MM.1S (cell line): Measurements from ENCODE around the gene ISG20.
A peak's percentile ranks its signal among the peaks of the same experiment; 100 is the strongest.

Source experiments
- DNase-seq: peaks from one replicate; pipeline ENCODE4 v3.0.0-alpha.2; 2015
- H2AFZ ChIP-seq: fragments of 300-600 bp; sonication (generic); 2 replicates; pipeline ENCODE4 v1.6.0; 2016; ENCODE audit warnings: antibody characterized with exemption, low read length
- H3F3A ChIP-seq: fragments of 300-600 bp; sonication (generic); 2 replicates; pipeline ENCODE4 v1.6.1; 2016; ENCODE audit warnings: mild to moderate bottlenecking, antibody characterized with exemption, low read length, moderate library complexity, mixed read lengths; ENCODE audit not compliant: insufficient read depth
- H3K27ac ChIP-seq: fragments of 300-600 bp; sonication (generic); 2 replicates; pipeline ENCODE4 v1.5.1; 2016; ENCODE audit warnings: mild to moderate bottlenecking, low read length
- H3K27me3 ChIP-seq: fragments of 300-600 bp; sonication (generic); replicated peaks from 2 replicates; pipeline ENCODE4 v1.6.0; 2016; ENCODE audit warnings: low read length; ENCODE audit not compliant: insufficient read depth
- H3K36me3 ChIP-seq: fragments of 300-600 bp; sonication (generic); replicated peaks from 2 replicates; pipeline ENCODE4 v1.6.1; 2016; ENCODE audit warnings: mild to moderate bottlenecking, low read length, mixed read lengths; ENCODE audit not compliant: insufficient read depth
- H3K4me1 ChIP-seq: fragments of 300-600 bp; sonication (generic); 2 replicates; pipeline ENCODE4 v1.6.1; 2016; ENCODE audit warnings: low read length, mixed read lengths
- H3K4me2 ChIP-seq: fragments of 300-600 bp; sonication (generic); 2 replicates; pipeline ENCODE4 v1.6.0; 2016; ENCODE audit warnings: low read depth, low read length
- H3K4me3 ChIP-seq: fragments of 300-600 bp; sonication (generic); 2 replicates; pipeline ENCODE4 v1.5.1; 2016; ENCODE audit warnings: low read length, mixed read lengths
- H3K79me2 ChIP-seq: fragments of 300-600 bp; sonication (generic); 2 replicates; pipeline ENCODE4 v1.6.1; 2016; ENCODE audit warnings: mixed run types, low read length, mixed read lengths
- H3K9ac ChIP-seq: fragments of 300-600 bp; sonication (generic); 2 replicates; pipeline ENCODE4 v1.6.1; 2016; ENCODE audit warnings: low read length, mixed read lengths
- H3K9me2 ChIP-seq: fragments of 300-600 bp; sonication (generic); replicated peaks from 2 replicates; pipeline ENCODE4 v1.6.1; 2016; ENCODE audit warnings: mild to moderate bottlenecking, low read length, mixed read lengths; ENCODE audit not compliant: insufficient read depth
- H3K9me3 ChIP-seq: fragments of 300-600 bp; sonication (generic); replicated peaks from 2 replicates; pipeline ENCODE4 v1.6.1; 2016; ENCODE audit warnings: mild to moderate bottlenecking, low read length, mixed read lengths; ENCODE audit not compliant: insufficient read depth
- H4K20me1 ChIP-seq: fragments of 300-600 bp; sonication (generic); 2 replicates; pipeline ENCODE4 v1.6.1; 2016; ENCODE audit warnings: mild to moderate bottlenecking, low read length, moderate library complexity, mixed read lengths; ENCODE audit not compliant: insufficient read depth
- EZH2 ChIP-seq: fragments of 300-600 bp; sonication (generic); optimal IDR thresholded peaks from 2 replicates; pipeline ENCODE3; 2017; ENCODE audit warnings: low read depth, mild to moderate bottlenecking, antibody characterized with exemption, low read length, mixed read lengths
- EZH2phosphoT487 ChIP-seq: fragments of 300-600 bp; sonication (generic); IDR thresholded peaks from 2 replicates; pipeline ENCODE4 v1.6.1; 2018; ENCODE audit warnings: antibody characterized with exemption, low read length
- TF ChIP-seq, protein P1 (sequence below): fragments of 300-600 bp; sonication (generic); IDR thresholded peaks from 2 replicates; pipeline ENCODE4 v1.5.1; 2016; ENCODE audit warnings: antibody characterized with exemption, low read length, mixed read lengths

Gene ISG20

DNA sequence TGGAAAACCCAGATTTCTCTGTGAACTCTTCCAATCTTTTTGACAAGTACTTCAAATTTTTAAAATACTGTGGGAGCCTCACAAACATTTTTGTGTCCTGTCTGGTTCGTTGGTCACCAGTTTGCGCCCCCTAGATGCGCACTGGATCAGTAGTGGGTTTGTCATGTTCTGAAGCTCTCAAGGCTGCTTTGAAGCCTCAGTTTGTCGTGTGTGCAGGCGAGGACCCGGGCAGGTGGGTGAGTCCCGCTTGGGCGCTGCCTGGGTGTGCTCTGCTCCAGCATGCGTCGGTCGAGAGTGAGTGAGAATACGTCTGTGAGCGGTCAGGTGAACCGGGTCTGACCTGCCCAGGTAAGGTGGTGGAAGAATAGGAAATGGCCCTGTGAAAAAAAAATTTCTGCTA, 34.9 kb upstream of the ISG20 start:
- H3K27ac ChIP-seq: no peak overlapping the region
- H3K9ac ChIP-seq: no peak overlapping the region
- TF ChIP-seq EZH2phosphoT487: no peak
- TF ChIP-seq, protein P1, sequence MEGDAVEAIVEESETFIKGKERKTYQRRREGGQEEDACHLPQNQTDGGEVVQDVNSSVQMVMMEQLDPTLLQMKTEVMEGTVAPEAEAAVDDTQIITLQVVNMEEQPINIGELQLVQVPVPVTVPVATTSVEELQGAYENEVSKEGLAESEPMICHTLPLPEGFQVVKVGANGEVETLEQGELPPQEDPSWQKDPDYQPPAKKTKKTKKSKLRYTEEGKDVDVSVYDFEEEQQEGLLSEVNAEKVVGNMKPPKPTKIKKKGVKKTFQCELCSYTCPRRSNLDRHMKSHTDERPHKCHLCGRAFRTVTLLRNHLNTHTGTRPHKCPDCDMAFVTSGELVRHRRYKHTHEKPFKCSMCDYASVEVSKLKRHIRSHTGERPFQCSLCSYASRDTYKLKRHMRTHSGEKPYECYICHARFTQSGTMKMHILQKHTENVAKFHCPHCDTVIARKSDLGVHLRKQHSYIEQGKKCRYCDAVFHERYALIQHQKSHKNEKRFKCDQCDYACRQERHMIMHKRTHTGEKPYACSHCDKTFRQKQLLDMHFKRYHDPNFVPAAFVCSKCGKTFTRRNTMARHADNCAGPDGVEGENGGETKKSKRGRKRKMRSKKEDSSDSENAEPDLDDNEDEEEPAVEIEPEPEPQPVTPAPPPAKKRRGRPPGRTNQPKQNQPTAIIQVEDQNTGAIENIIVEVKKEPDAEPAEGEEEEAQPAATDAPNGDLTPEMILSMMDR: no peak
- no peak for TF ChIP-seq EZH2
- no peaks in the 10 kb centered on the region for H3K9me3 ChIP-seq
- DNase-seq: no peak
- H2AFZ ChIP-seq: no peak overlapping the region
- H3K4me1 ChIP-seq: no peaks in the 10 kb centered on the region
- H3F3A ChIP-seq: no peaks in the 10 kb centered on the region
- H3K36me3 ChIP-seq: no peaks in the 10 kb centered on the region
- H4K20me1 ChIP-seq: no peaks in the 10 kb centered on the region
- H3K9me2 ChIP-seq: no peaks in the 10 kb centered on the region
- peaks cover 31% of the 10 kb centered on the region for H3K27me3 ChIP-seq
- H3K4me3 ChIP-seq: no peak overlapping the region
- H3K4me2 ChIP-seq: no peak overlapping the region
- H3K79me2 ChIP-seq: no peaks in the 10 kb centered on the region

DNA sequence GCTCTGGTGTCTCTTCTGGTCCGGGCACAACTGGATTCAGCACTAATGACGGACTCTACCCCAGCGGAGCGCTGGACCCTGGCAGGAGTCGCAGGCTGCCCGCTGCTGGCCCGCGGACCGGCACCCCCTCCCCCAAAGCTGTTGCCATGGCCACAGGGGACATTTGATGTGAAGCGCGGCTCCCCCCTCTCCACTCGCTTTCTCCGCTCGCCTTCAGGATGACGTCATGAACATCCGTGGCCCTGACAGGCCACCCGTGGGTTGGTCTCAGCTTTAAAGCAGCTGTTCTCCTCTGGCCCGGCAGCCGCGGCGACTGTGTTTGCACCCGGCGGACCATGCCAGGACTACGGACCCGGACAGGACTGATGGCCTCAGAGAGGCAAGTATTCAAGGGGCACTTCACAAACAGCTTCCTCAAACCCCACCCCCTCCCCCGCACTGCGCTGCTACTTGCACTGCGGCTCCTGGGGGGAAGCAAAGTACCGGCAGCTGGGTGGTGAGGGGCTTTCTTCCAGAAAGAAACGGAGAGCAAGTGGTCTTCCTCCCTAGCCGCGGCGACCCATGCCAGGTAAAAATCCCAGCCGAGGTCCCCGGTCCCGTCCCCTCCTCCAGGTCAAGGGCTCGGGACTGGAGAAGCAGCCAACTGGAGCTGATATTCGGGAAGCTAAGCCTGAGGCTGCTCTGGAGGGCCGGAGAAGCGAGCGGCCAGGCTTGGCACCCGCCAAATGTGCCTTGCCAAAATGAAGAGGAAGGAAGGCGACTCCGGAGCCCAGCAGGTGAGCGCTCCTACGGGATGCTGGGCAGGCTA, 34.2 kb upstream of the ISG20 start:
- DNase-seq: no peak
- no peak overlapping the region for H3K4me2 ChIP-seq
- H3K79me2 ChIP-seq: no peaks in the 10 kb centered on the region
- no peaks in the 10 kb centered on the region for H3K9me2 ChIP-seq
- TF ChIP-seq, protein P1: no peak
- no peak for TF ChIP-seq EZH2
- TF ChIP-seq EZH2phosphoT487: no peak
- no peak overlapping the region for H3K4me3 ChIP-seq
- no peak overlapping the region for H3K27ac ChIP-seq
- no peaks in the 10 kb centered on the region for H4K20me1 ChIP-seq
- H3K4me1 ChIP-seq: no peaks in the 10 kb centered on the region
- peaks cover 31% of the 10 kb centered on the region for H3K27me3 ChIP-seq
- H3K9ac ChIP-seq: no peak overlapping the region
- no peaks in the 10 kb centered on the region for H3K36me3 ChIP-seq
- H3F3A ChIP-seq: no peaks in the 10 kb centered on the region
- H2AFZ ChIP-seq: no peak overlapping the region
- no peaks in the 10 kb centered on the region for H3K9me3 ChIP-seq

DNA sequence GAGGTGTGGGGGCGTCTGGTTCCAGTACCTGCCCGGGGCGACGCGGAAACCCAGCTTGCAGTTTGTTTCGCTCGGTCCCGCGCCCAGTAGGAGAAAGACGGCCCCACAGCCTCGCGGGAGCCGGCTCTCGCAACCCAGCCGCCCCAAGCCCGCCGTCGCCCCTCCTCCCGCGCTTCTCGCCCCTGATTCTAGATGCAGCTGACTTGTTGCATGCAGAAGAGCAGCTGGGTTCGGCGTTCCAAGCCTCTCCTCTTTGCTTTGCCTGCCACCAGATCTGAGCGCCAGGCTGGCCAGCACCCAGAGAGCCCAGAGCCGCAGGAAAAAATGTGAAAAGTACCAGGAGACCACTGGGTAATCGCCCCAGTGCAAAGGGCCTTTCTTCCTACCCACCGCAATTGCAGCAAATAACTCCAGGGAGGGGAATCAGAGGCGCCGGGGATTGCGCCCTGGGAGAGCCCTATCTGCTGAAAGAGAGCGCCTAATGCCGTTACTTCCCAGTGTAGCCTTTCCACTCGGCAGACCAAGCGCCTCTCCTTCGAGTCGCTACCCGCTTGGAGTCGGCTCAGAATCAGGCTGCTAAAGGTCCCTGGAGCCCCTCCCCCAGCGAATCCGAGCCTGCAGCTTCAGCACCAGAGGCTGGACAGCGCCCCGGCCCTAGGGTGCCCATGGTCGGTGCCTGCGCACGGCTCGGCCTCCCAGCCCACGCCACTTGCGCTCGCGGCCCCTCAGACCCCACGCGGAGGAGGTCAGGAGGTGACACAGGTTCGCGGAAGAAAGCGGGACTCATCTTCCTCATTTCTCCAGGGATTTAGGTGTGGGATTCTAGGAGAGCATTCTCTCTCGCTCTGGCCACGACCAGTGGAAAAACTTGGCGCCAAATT, 33.4 kb upstream of the ISG20 start:
- no peak overlapping the region for H3K27ac ChIP-seq
- no peaks in the 10 kb centered on the region for H3K79me2 ChIP-seq
- H4K20me1 ChIP-seq: no peaks in the 10 kb centered on the region
- no peaks in the 10 kb centered on the region for H3K9me3 ChIP-seq
- no peaks in the 10 kb centered on the region for H3K36me3 ChIP-seq
- H3K4me1 ChIP-seq: no peaks in the 10 kb centered on the region
- H3K9ac ChIP-seq: no peak overlapping the region
- no peak overlapping the region for H3K4me2 ChIP-seq
- H3K4me3 ChIP-seq: no peak overlapping the region
- no peaks in the 10 kb centered on the region for H3F3A ChIP-seq
- H3K27me3 ChIP-seq: peaks cover 31% of the 10 kb centered on the region
- DNase-seq: peak; percentile 15
- no peaks in the 10 kb centered on the region for H3K9me2 ChIP-seq
- no peak overlapping the region for H2AFZ ChIP-seq
- TF ChIP-seq EZH2 (no peak), EZH2phosphoT487 (no peak)
- TF ChIP-seq, protein P1: no peak
